ENCODE results near the gene PTBP3. TPM values are rescaled to one million over a fixed set of nuclear protein-coding genes. Genes with fewer than 3 reads are reported as not detected.
A peak's percentile ranks its signal among the peaks of the same experiment; 100 is the strongest.

PTBP3 gene
- polyA plus RNA-seq, 3 donors, result 33.6 to 68.3 (median 51.4) TPM

GRCh38 chr9:112174222-112174964, 159.0 kb downstream of the PTBP3 start:
- WGBS (ENCODE audit: insufficient coverage), result 1% methylated on average over 31 of the region's 42 CpGs
- peak; percentile 83 to 89 (median 85) for DNase-seq
- H3K4me3 ChIP-seq (replicated peaks in 1 of 3; ENCODE audit: low read depth in 2 of 3, low read length in 3 of 3), result peak overlapping the region; percentile 40 to 79 (median 50)
- H3K36me3 Mint-ChIP-seq, result peaks cover 29 to 35% of the 10 kb centered on the region in 2 donors
- peaks cover 0 to 2% (median 0%) of the 10 kb centered on the region in 3 donors for H3K27me3 Mint-ChIP-seq (ENCODE audit: low read depth in 3 of 3)
- H4K20me1 ChIP-seq (ENCODE audit: insufficient read depth, low read length), result peaks cover 15% of the 10 kb centered on the region
- no peaks in the 10 kb centered on the region for H3K9me3 ChIP-seq (replicated peaks in 1 of 2; ENCODE audit: control insufficient read depth in 1 of 2, insufficient read depth in 1 of 2, low read length in 2 of 2)
- peaks cover 51% of the 10 kb centered on the region for H3K79me2 ChIP-seq (ENCODE audit: insufficient read depth, low read length)
- intact Hi-C loops (cut with micrococcal nuclease), result loop anchor here (5.0 kb wide), 2 partner anchors 158 to 203 kb away; partner anchors contain the start of gene PTBP3 (in 1 of the 2)
- peak overlapping the region; percentile 91 for H3K4me2 ChIP-seq (replicated peaks; ENCODE audit: extremely low read depth, low read length, poor library complexity, severe bottlenecking)
- peaks cover 80 to 86% of the 10 kb centered on the region in 2 donors for H3K4me1 ChIP-seq (ENCODE audit: control insufficient read depth in 1 of 2, insufficient read depth in 2 of 2, low read length in 2 of 2)
- H3K27ac Mint-ChIP-seq, result peak overlapping the region; percentile 95 to 98 (median 98)
- peak overlapping the region; percentile 82 to 94 for H3K27ac ChIP-seq (ENCODE audit: low read depth in 1 of 2, low read length in 2 of 2)
- peak overlapping the region; percentile 82 to 91 for H3K4me3 Mint-ChIP-seq
- TF ChIP-seq, protein P1, sequence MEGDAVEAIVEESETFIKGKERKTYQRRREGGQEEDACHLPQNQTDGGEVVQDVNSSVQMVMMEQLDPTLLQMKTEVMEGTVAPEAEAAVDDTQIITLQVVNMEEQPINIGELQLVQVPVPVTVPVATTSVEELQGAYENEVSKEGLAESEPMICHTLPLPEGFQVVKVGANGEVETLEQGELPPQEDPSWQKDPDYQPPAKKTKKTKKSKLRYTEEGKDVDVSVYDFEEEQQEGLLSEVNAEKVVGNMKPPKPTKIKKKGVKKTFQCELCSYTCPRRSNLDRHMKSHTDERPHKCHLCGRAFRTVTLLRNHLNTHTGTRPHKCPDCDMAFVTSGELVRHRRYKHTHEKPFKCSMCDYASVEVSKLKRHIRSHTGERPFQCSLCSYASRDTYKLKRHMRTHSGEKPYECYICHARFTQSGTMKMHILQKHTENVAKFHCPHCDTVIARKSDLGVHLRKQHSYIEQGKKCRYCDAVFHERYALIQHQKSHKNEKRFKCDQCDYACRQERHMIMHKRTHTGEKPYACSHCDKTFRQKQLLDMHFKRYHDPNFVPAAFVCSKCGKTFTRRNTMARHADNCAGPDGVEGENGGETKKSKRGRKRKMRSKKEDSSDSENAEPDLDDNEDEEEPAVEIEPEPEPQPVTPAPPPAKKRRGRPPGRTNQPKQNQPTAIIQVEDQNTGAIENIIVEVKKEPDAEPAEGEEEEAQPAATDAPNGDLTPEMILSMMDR (IDR thresholded peaks at IDR 0.05), result no peak
- peaks cover 0 to 5% (median 0%) of the 10 kb centered on the region in 7 donors for H3K9me3 Mint-ChIP-seq
- peak overlapping the region; percentile 87 for H3K9ac ChIP-seq (ENCODE audit: insufficient read depth, low read length, poor library complexity, severe bottlenecking)
- peaks cover 0 to 4% of the 10 kb centered on the region in 2 donors for H3K36me3 ChIP-seq (replicated peaks in 1 of 2; ENCODE audit: control insufficient read depth in 1 of 2, insufficient read depth in 2 of 2, low read length in 2 of 2)
- H3K4me1 Mint-ChIP-seq, result peaks cover 85% of the 10 kb centered on the region
- peak overlapping the region; percentile 73 for H2AFZ ChIP-seq (ENCODE audit: insufficient read depth, low read depth, low read length, poor library complexity, severe bottlenecking)
- no peaks in the 10 kb centered on the region for H3K27me3 ChIP-seq (ENCODE audit: control insufficient read depth in 2 of 2, insufficient read depth in 2 of 2, low read length in 2 of 2)

DNA sequence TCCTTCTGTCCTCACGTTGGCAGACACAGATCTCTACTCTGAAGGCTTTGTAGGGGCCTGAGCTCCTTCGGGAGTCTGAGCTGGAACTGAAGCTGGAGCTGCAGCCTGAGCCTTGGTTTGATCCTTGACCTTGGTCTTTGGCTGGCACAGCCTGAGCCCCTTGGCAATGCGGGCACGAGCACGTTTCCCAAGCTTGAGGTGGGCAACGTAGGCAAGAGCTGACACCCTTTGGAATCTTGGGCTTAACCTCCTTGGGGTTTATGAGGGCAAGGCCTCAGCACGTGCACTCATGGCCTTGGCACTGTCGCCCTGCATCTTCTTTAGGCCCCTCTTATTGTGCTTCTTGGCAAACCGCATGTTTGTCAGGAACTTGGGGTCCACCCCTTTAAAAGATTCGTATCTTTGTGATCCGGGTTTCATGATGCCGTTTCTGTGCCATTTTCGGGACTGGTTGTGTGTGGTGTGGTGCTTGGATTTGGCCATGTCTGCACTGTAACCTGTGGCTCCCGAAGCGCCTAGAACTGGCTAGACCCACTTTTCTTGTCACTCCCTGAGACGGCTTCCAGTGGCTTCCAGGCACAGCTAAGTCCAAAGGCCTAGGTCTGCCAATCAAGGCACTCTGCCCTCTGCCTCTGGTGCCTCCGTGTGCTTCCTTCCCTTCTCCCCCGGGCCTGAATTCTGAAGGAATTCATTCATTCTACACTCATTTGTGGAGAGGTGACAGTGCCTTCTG, 159.8 kb downstream of the PTBP3 start:
- Mint-ChIP-seq H3K27me3 (ENCODE audit: low read depth in 3 of 3) (peaks cover 0 to 2% (median 0%) of the 10 kb centered on the region in 3 donors), H3K4me1 (peaks cover 89% of the 10 kb centered on the region), H3K36me3 (peaks cover 35 to 43% of the 10 kb centered on the region in 2 donors), H3K27ac (peak overlapping the region; percentile 95 to 98 (median 98)), H3K4me3 (peak overlapping the region; percentile 82 to 91), H3K9me3 (peaks cover 0 to 5% (median 0%) of the 10 kb centered on the region in 7 donors)
- no peaks in the 10 kb centered on the region for H3K9me3 ChIP-seq (replicated peaks in 1 of 2; ENCODE audit: control insufficient read depth in 1 of 2, insufficient read depth in 1 of 2, low read length in 2 of 2)
- no peaks in the 10 kb centered on the region for H3K27me3 ChIP-seq (ENCODE audit: control insufficient read depth in 2 of 2, insufficient read depth in 2 of 2, low read length in 2 of 2)
- H4K20me1 ChIP-seq (ENCODE audit: insufficient read depth, low read length), result peaks cover 22% of the 10 kb centered on the region
- peak overlapping the region; percentile 91 for H3K4me2 ChIP-seq (replicated peaks; ENCODE audit: extremely low read depth, low read length, poor library complexity, severe bottlenecking)
- peaks cover 74 to 78% of the 10 kb centered on the region in 2 donors for H3K4me1 ChIP-seq (ENCODE audit: control insufficient read depth in 1 of 2, insufficient read depth in 2 of 2, low read length in 2 of 2)
- peak overlapping the region; percentile 82 to 94 for H3K27ac ChIP-seq (ENCODE audit: low read depth in 1 of 2, low read length in 2 of 2)
- H3K36me3 ChIP-seq (replicated peaks in 1 of 2; ENCODE audit: control insufficient read depth in 1 of 2, insufficient read depth in 2 of 2, low read length in 2 of 2), result peaks cover 0 to 4% of the 10 kb centered on the region in 2 donors
- peak overlapping the region in 2 of 3 experiments; percentile 50 to 79 for H3K4me3 ChIP-seq (replicated peaks in 1 of 3; ENCODE audit: low read depth in 2 of 3, low read length in 3 of 3)
- H2AFZ ChIP-seq (ENCODE audit: insufficient read depth, low read depth, low read length, poor library complexity, severe bottlenecking), result peak overlapping the region; percentile 73
- peaks cover 59% of the 10 kb centered on the region for H3K79me2 ChIP-seq (ENCODE audit: insufficient read depth, low read length)
- peak overlapping the region; percentile 87 for H3K9ac ChIP-seq (ENCODE audit: insufficient read depth, low read length, poor library complexity, severe bottlenecking)
- WGBS (ENCODE audit: insufficient coverage), result 93% methylated on average over 16 of the region's 18 CpGs
- TF ChIP-seq, protein P1 (IDR thresholded peaks at IDR 0.05), result no peak
- no peak for DNase-seq
- intact Hi-C loops (cut with micrococcal nuclease), result loop anchor here (5.0 kb wide), 2 partner anchors 159 to 204 kb away; partner anchors contain the start of gene PTBP3 (in 1 of the 2)

Data from CD14-positive monocyte (primary cell).